ENCODE results near the gene LARP7. TPM values are rescaled to one million over a fixed set of nuclear protein-coding genes. Genes with fewer than 3 reads are reported as not detected.
"Not testable (repeated sequence)": the region's sequence is repeated elsewhere in the genome, so short reads cannot be mapped to it uniquely, and the experiment has no call there.

The LARP7 gene
- polyA plus RNA-seq (ENCODE audit: insufficient read length), result 55.4 TPM

GRCh38 chr4:112636688-112637551, at the start of gene LARP7, which contains the start of gene ZGRF1:
Gene LARP7 (plus strand): TSS chr4:112637143. CDS start chr4:112644670, 7,527 bp downstream.
Gene ZGRF1 (minus strand): TSS chr4:112636909. CDS start chr4:112633176, 3,733 bp downstream.
- DNase-seq (ENCODE audit: low read depth), result peak; percentile 98

DNA sequence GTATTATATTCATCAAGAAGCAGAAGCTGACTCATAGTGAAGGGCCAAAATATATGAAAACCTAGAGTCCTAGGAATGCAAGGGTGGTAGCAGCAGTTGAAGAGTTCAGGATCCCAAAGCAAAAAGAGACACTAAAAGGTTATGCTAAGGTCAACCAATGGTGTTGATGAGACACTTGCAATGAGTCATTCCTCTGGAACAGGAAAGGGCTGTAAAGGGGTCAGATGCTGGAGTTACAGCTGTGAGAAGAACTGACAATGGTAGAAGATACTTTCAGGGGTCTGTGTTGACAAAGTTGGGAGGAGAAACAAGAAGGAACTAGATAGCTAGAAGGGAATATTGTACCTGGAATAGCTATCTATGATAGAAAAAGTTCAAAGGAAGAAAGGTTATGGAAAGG, 47.7 kb upstream of the LARP7 start:
- no peak for DNase-seq (ENCODE audit: low read depth)

DNA sequence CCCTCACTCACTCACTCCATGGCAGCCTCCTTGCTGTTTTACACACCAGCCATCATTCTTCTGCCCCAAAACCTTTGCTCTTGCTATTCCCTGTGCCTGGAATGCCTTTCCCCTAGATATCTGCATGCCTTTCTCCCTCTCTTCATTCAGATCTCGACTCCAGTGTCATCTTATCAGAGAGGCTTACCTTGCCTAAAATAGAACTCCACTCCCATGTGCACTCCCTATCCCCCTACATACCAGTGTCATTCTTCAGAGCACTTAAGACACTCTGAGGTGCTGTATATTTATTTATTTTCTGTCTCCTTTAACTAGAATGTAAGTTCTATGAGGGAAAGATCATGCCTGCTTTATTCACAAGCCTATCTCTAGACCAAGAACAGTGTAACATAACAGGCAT, 45.4 kb upstream of the LARP7 start:
- DNase-seq (ENCODE audit: low read depth), result no peak

GRCh38 chr4:112592717-112593116, 44.2 kb upstream of the LARP7 start:
- no peak for DNase-seq (ENCODE audit: low read depth)

DNA sequence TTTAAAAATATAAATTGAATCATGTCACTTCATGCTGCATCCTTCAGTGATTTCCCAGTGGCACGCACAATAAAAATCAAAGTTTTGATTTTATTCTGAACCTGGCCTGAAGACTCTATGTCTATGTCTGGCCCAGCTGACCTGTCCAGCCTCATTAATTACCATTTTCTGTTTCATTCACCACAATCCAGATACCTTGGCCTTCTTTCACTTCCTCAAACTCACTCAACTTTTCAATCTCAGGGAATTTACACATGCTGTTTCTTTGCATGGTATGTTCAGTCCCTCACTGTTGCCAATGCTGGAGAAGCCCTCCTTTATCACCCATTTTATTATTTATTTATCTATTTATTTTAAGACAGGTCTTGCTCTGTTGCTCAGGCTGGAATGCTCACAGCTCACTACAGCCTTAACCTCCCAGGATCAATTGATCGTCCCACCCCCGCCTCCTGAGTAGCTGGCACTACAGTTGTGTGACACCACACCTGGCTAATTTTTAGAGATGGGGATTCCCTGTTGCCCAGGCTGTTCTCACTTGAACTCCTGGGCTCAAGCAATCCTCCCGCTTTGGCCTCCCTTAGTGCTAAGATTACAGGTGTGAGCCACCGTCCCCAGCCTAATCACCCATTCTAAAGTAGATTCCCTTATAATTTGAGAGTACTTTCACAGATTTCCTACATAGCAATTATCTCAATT, 43.4 kb upstream of the LARP7 start:
- DNase-seq (ENCODE audit: low read depth), result no peak

- DNase-seq (ENCODE audit: low read depth), result no peak
Observed at GRCh38 chr4:112594993-112595392, 42.0 kb upstream of the LARP7 start.

DNA sequence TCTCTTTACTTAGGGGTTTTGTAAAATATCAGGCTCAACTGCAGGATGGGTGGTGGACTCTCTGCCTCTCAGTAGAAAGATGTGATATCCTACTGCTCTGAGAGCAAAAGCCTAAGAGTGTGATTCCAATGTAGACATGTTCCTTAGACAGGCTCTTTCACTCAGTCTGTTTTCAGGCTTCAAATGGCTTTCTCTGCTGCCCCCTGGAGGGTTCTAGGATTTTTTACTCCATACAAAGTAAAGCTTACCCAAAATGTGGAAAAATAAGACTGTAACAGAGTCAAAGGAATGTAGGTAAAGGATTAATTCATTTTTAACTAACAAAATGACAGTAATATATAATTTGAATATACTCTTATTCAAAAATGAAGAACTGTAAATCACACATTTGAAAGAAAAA, 32.4 kb upstream of the LARP7 start:
- peak; percentile 16 for DNase-seq (ENCODE audit: low read depth)

- DNase-seq (ENCODE audit: low read depth), result not testable (repeated sequence)
Observed at GRCh38 chr4:112612814-112613213, 24.1 kb upstream of the LARP7 start.

DNA sequence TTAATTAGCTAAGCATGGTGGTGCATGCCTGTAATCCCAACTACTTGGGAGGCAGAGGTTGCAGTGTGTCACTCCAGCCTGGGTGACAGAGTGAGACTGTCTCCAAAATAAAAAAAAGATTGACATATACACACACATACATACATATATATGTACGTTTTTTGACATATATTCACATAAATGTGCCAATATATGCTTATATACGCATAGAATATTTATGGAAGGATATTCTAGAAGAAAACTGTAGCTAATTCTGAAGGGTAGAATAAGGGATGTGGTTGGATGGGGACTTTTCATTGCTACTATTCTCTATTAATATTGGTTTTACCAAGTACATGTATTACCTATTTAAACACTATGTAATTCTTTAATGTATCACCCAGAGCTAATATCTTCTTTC, 20.0 kb upstream of the LARP7 start:
- DNase-seq (ENCODE audit: low read depth), result no peak

- no peak for DNase-seq (ENCODE audit: low read depth)
Observed at GRCh38 chr4:112626228-112626627, 10.7 kb upstream of the LARP7 start.

GRCh38 chr4:112633477-112634235, 3.3 kb upstream of the LARP7 start:
- DNase-seq (ENCODE audit: low read depth), result peak; percentile 8

DNA sequence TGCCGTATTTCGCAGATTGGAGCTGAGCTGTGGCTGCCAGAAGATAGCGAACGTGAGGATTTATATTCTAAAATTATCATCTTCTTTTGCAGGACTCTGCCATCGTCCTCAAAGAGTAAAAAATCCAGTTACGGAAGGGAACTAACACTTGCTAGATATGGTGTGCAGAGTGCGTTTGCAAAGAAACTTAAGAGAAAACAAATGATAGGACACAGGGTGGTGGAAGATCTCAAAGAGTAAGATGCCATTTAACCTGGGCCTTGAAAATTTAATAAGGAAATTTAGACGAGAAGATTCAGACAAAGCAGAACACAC, 566 bp downstream of the LARP7 start:
- no peak for DNase-seq (ENCODE audit: low read depth)

GRCh38 chr4:112642526-112642925, 5.6 kb downstream of the LARP7 start:
- no peak for DNase-seq (ENCODE audit: low read depth)

- DNase-seq (ENCODE audit: low read depth), result not testable (repeated sequence)
Observed at GRCh38 chr4:112644595-112645535, 7.9 kb downstream of the LARP7 start.

GRCh38 chr4:112645541-112646329, 8.8 kb downstream of the LARP7 start:
- DNase-seq (ENCODE audit: low read depth), result no peak

DNA sequence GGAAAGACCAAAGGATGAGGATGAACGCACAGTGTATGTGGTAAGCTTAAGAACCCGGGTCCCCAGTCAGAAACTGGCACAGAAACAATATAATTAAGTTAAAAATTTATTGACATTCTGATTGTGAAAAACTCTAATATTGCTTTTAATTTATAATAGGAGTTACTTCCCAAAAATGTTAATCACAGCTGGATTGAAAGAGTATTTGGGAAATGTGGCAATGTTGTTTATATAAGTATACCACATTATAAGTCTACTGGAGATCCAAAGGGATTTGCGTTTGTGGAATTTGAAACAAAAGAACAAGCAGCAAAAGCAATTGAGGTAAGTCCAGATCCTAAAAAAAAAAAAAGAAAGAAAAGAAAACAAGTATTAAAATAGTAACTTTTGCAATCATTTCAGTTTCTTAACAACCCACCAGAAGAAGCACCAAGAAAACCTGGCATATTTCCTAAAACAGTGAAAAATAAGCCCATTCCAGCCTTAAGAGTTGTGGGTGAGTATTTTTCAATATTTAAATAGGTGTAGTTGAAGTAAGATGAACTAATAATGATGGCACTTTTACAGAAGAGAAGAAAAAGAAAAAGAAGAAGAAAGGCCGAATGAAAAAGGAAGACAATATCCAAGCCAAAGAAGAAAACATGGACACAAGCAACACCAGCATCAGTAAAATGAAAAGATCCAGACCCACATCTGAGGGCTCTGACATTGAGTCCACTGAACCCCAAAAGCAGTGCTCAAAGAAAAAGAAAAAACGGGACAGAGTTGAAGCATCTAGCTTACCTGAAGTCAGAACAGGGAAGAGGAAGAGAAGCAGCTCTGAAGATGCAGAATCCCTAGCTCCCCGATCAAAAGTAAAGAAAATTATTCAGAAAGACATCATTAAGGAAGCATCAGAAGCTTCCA, 9.9 kb downstream of the LARP7 start:
- DNase-seq (ENCODE audit: low read depth), result no peak

- DNase-seq (ENCODE audit: low read depth), result no peak
Observed at GRCh38 chr4:112647785-112648184, 10.8 kb downstream of the LARP7 start.

- no peak for DNase-seq (ENCODE audit: low read depth)
Observed at GRCh38 chr4:112648263-112649054, 11.5 kb downstream of the LARP7 start.

- DNase-seq (ENCODE audit: low read depth), result no peak
Observed at GRCh38 chr4:112649055-112649408, 12.1 kb downstream of the LARP7 start.

Data from forelimb muscle (tissue), 1 donor.